KMS-11 (cell line): Measurements from ENCODE around the gene ZBTB18.

Experiments
- H2AFZ ChIP-seq: fragments of 200-600 bp; sonication (generic); 2 replicates; pipeline ENCODE4 v1.6.1; 2016; ENCODE audit warnings: antibody characterized with exemption, mixed run types, low read depth
- H3K27ac ChIP-seq: fragments of 200-600 bp; sonication (generic); 2 replicates; pipeline ENCODE4 v1.6.1; 2016; ENCODE audit warnings: mild to moderate bottlenecking, mixed run types
- H3K27me3 ChIP-seq: fragments of 200-600 bp; sonication (generic); 2 replicates; pipeline ENCODE4 v1.6.1; 2017; ENCODE audit warnings: mild to moderate bottlenecking, low read depth, mixed run types, moderate library complexity; ENCODE audit not compliant: insufficient read depth
- H3K36me3 ChIP-seq: fragments of 200-600 bp; sonication (generic); 2 replicates; pipeline ENCODE4 v1.6.1; 2017; ENCODE audit warnings: mild to moderate bottlenecking, mixed run types; ENCODE audit not compliant: insufficient read depth
- H3K4me1 ChIP-seq: fragments of 200-600 bp; sonication (generic); 2 replicates; pipeline ENCODE4 v1.6.1; 2016; ENCODE audit warnings: mild to moderate bottlenecking, low read depth, mixed run types; ENCODE audit not compliant: poor library complexity, severe bottlenecking
- H3K4me2 ChIP-seq: fragments of 200-600 bp; sonication (generic); 2 replicates; pipeline ENCODE4 v1.7.0; 2016; ENCODE audit warnings: mild to moderate bottlenecking, mixed run types
- H3K4me3 ChIP-seq: fragments of 200-600 bp; sonication (generic); IDR thresholded peaks from 2 replicates; pipeline ENCODE4 v1.6.1; 2017; ENCODE audit warnings: low read depth, low read length, mixed read lengths; ENCODE audit not compliant: insufficient read depth
- H3K79me2 ChIP-seq: fragments of 200-600 bp; sonication (generic); 2 replicates; pipeline ENCODE4 v1.6.1; 2016; ENCODE audit warnings: low read depth, mixed run types; ENCODE audit not compliant: insufficient read depth
- H3K9ac ChIP-seq: fragments of 200-600 bp; sonication (generic); 2 replicates; pipeline ENCODE4 v1.6.1; 2016; ENCODE audit warnings: mild to moderate bottlenecking, mixed run types
- H4K20me1 ChIP-seq: fragments of 200-600 bp; sonication (generic); 2 replicates; pipeline ENCODE4 v1.6.1; 2016; ENCODE audit warnings: mild to moderate bottlenecking, mixed run types; ENCODE audit not compliant: insufficient read depth
- TF ChIP-seq, protein P1 (sequence below): fragments of 200-600 bp; sonication (generic); conservative IDR thresholded peaks from 2 replicates; pipeline ENCODE4 v1.6.1; 2017; ENCODE audit warnings: low read depth, mild to moderate bottlenecking, antibody characterized with exemption, low read length, moderate library complexity, mixed read lengths

Gene ZBTB18

DNA sequence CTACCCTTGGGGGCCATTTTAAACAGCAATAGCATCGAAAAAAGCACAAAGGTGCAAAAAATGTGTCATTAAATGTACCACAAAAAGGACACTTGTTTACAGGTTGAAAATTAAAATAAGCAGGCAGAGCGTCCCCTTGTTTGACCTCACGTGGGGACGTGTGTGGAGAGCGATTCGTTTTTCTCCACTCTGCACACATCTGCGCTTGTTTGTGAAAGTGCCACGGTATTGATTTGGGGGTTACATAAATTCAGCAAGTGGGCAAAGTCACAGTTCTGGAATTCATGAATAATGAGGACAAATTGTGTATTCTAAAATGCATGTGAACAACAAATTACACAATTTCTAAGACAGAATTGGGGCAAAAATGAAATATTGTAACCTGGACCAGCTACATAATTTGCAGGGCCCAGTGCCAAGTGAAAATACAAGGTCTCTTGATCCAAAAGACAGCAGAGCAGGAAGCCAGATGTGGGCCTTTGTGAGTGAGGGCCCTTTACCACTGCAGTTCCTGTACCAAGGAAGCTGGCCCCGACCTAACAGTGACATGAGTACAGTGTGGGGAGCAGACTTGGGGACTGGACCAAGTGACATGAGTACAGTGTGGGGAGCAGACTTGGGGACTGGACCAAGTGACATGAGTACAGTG is 43.9 kb downstream of the ZBTB18 start:
- Histone ChIP-seq H2AFZ (no peak overlapping the region), H3K36me3 (no peaks in the 10 kb centered on the region), H4K20me1 (no peaks in the 10 kb centered on the region), H3K27ac (no peak overlapping the region), H3K9ac (no peak overlapping the region), H3K27me3 (no peaks in the 10 kb centered on the region), H3K4me2 (no peak overlapping the region), H3K4me3 (no peak overlapping the region), H3K4me1 (no peaks in the 10 kb centered on the region), H3K79me2 (no peaks in the 10 kb centered on the region)
- TF ChIP-seq, protein P1, sequence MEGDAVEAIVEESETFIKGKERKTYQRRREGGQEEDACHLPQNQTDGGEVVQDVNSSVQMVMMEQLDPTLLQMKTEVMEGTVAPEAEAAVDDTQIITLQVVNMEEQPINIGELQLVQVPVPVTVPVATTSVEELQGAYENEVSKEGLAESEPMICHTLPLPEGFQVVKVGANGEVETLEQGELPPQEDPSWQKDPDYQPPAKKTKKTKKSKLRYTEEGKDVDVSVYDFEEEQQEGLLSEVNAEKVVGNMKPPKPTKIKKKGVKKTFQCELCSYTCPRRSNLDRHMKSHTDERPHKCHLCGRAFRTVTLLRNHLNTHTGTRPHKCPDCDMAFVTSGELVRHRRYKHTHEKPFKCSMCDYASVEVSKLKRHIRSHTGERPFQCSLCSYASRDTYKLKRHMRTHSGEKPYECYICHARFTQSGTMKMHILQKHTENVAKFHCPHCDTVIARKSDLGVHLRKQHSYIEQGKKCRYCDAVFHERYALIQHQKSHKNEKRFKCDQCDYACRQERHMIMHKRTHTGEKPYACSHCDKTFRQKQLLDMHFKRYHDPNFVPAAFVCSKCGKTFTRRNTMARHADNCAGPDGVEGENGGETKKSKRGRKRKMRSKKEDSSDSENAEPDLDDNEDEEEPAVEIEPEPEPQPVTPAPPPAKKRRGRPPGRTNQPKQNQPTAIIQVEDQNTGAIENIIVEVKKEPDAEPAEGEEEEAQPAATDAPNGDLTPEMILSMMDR, result no peak

DNA sequence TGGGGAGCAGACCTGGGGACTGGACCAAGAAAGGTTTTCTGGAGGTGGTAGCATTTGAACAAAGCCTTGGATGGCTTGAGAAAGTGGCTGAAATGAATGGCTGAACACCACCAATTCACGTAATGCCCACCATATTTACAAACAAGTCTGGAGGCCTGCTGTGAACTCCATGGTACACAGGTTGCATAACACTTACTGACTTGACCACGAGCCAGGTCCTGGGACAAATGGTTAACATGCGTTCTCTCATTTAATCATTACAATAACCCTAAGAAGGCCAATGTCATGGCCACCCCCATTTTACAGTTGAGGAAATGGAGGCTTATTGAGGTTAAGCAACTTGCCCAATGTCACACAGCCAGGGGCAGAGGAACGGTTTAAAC is 44.4 kb downstream of the ZBTB18 start:
- H3K9ac ChIP-seq, result no peak overlapping the region
- H3K4me2 ChIP-seq, result no peak overlapping the region
- H2AFZ ChIP-seq, result no peak overlapping the region
- no peaks in the 10 kb centered on the region for H3K36me3 ChIP-seq
- no peaks in the 10 kb centered on the region for H3K79me2 ChIP-seq
- no peaks in the 10 kb centered on the region for H3K4me1 ChIP-seq
- H4K20me1 ChIP-seq, result no peaks in the 10 kb centered on the region
- no peaks in the 10 kb centered on the region for H3K27me3 ChIP-seq
- TF ChIP-seq, protein P1, result no peak
- H3K4me3 ChIP-seq, result no peak overlapping the region
- H3K27ac ChIP-seq, result no peak overlapping the region

DNA sequence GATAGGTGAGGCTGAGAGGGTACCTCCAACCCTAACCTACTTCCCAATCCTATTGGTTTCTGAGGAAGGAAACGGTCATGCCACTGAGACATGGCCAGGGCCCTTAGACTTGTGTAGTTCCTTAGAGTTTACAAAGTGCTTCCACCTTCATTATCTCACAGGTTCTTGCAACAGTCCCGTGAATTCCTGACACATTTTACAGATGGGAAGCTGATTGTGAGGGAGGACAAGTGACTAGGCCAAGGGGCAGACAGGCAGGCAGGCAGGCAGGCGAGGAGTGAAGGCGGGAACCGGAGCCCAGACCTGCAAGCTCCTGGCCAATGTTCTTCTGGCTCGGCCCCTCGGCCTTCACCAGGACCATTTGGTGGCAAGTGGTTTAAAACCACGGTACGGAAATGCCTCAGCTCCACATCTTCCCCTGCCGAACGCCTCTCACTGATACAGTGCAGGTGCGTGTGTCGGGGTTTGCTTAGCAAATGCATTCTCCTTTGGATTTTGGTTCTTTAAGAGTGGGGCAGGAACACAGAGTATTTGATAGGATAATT is 45.1 kb downstream of the ZBTB18 start:
- no peaks in the 10 kb centered on the region for H3K36me3 ChIP-seq
- no peak overlapping the region for H2AFZ ChIP-seq
- no peaks in the 10 kb centered on the region for H4K20me1 ChIP-seq
- H3K9ac ChIP-seq, result no peak overlapping the region
- H3K4me2 ChIP-seq, result no peak overlapping the region
- H3K4me3 ChIP-seq, result no peak overlapping the region
- no peaks in the 10 kb centered on the region for H3K27me3 ChIP-seq
- H3K27ac ChIP-seq, result no peak overlapping the region
- no peaks in the 10 kb centered on the region for H3K79me2 ChIP-seq
- no peaks in the 10 kb centered on the region for H3K4me1 ChIP-seq
- TF ChIP-seq, protein P1, result no peak

DNA sequence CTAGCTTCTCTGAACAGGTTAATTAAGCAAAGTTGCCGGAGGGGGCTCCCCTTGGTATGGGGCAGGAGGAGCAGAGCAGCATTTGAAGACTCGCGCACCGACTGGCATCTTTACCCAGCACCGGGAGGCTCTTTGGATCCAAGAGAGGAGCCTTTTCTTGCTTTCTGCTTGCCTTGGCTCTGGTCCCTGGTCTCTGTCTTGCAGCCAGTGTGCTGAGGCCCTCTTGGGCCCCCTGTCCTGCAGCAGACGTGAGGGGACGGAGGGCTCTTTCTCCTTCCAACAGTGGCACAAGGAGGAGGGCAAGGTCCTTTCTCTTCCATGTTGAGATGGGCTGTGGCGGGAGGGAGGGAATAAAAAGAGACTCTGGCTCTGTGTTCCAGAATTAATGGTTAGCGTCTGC is 45.6 kb downstream of the ZBTB18 start:
- H3K27me3 ChIP-seq, result no peaks in the 10 kb centered on the region
- H3K4me1 ChIP-seq, result no peaks in the 10 kb centered on the region
- H3K36me3 ChIP-seq, result no peaks in the 10 kb centered on the region
- no peak overlapping the region for H3K4me2 ChIP-seq
- no peak overlapping the region for H2AFZ ChIP-seq
- H3K79me2 ChIP-seq, result no peaks in the 10 kb centered on the region
- no peak overlapping the region for H3K4me3 ChIP-seq
- no peak overlapping the region for H3K27ac ChIP-seq
- TF ChIP-seq, protein P1, result no peak
- no peak overlapping the region for H3K9ac ChIP-seq
- no peaks in the 10 kb centered on the region for H4K20me1 ChIP-seq
